CD4-positive, alpha-beta memory T cell (primary cell): ENCODE data around the gene LHFPL3. TPM values are rescaled to one million over a fixed set of nuclear protein-coding genes. Genes with fewer than 3 reads are reported as not detected.

Experiments used
- CTCF ChIA-PET: fragments of 350-600 bp; sonication (Branson Sonifier 250); formaldehyde crosslinking; loops from one replicate; lab custom pipeline; 2021; ENCODE audit warnings: inconsistent platforms; ENCODE audit not compliant: partially characterized antibody; lab: Charles Lee
- POLR2A ChIA-PET: fragments of 350-600 bp; sonication (Branson Sonifier 250); formaldehyde crosslinking; loops from one replicate; lab custom pipeline; 2021; ENCODE audit not compliant: partially characterized antibody; lab: Charles Lee
- DNase-seq, 5 donors: peaks; one replicate each; pipeline versions ENCODE4 v3.0.0 to v3.0.0-alpha.2; 2020 to 2022; ENCODE audit warnings: mixed read lengths in 1 of 5
- H3K27ac ChIP-seq: one replicate; pipeline ENCODE4 v1.7.0; 2013; ENCODE audit warnings: low read depth, low read length
- H3K27me3 ChIP-seq: 2 replicates; pipeline ENCODE4 v1.7.0; 2013; ENCODE audit warnings: mild to moderate bottlenecking, low read length, moderate library complexity; ENCODE audit not compliant: insufficient read depth
- H3K36me3 ChIP-seq: 2 replicates; pipeline ENCODE4 v1.7.0; 2013; ENCODE audit warnings: mild to moderate bottlenecking, low read length, moderate library complexity; ENCODE audit not compliant: insufficient read depth
- H3K4me1 ChIP-seq: 2 replicates; pipeline ENCODE4 v1.7.0; 2013; ENCODE audit warnings: mild to moderate bottlenecking, low read length, moderate library complexity; ENCODE audit not compliant: insufficient read depth
- H3K4me3 ChIP-seq, 2 donors: one replicate each; pipeline ENCODE4 v1.7.0; 2013; ENCODE audit warnings: low read length in 2 of 2, mild to moderate bottlenecking in 1 of 2
- H3K9me3 ChIP-seq, 2 donors: one replicate each; pipeline ENCODE4 v1.7.0; 2013; ENCODE audit warnings: low read length in 2 of 2, control low read depth in 1 of 2; ENCODE audit not compliant: control insufficient read depth in 1 of 2
- H3K27ac Mint-ChIP-seq, 7 donors: one replicate each; pipeline ENCODE4 v1.8.0; 2020 to 2021; ENCODE audit warnings: mixed read lengths in 7 of 7, mild to moderate bottlenecking in 6 of 7, inconsistent platforms in 3 of 7, moderate library complexity in 3 of 7
- H3K27me3 Mint-ChIP-seq, 2 donors: one replicate each; pipeline ENCODE4 v1.8.0; 2020 to 2021; ENCODE audit warnings: mixed read lengths in 2 of 2
- H3K36me3 Mint-ChIP-seq, 2 donors: one replicate each; pipeline ENCODE4 v1.8.0; 2020 to 2021; ENCODE audit warnings: mixed read lengths in 2 of 2, inconsistent platforms in 1 of 2, mild to moderate bottlenecking in 1 of 2
- H3K4me1 Mint-ChIP-seq, 4 donors: one replicate each; pipeline ENCODE4 v1.8.0; 2020 to 2021; ENCODE audit warnings: mixed read lengths in 4 of 4, mild to moderate bottlenecking in 1 of 4
- H3K4me3 Mint-ChIP-seq, 8 donors: one replicate each; pipeline ENCODE4 v1.8.0; 2020 to 2021; ENCODE audit warnings: mixed read lengths in 8 of 8, mild to moderate bottlenecking in 7 of 8, moderate library complexity in 6 of 8, inconsistent platforms in 3 of 8
- H3K9me3 Mint-ChIP-seq, 8 donors: one replicate each; pipeline ENCODE4 v1.8.0; 2020 to 2021; ENCODE audit warnings: mixed read lengths in 8 of 8, mild to moderate bottlenecking in 5 of 8, inconsistent platforms in 3 of 8, moderate library complexity in 1 of 8
- intact Hi-C: fragments of 100-400 bp; cut with micrococcal nuclease; formaldehyde crosslinking; loops from one replicate; pipeline ENCODE4 v1.15.1; 2023
- polyA plus RNA-seq, 2 donors: library from polyadenylated mRNA; unstranded; fragments of 300-500 nt; fragmentation: Illumina TruSeq; gene quantifications; one replicate each; pipeline ENCODE4 v1.2.3, GENCODE V29; 2021
- total RNA-seq, 2 experiments: library from RNA; stranded (reverse); gene quantifications; one replicate each; pipeline ENCODE4 v1.2.3, GENCODE V29; 2021

Gene LHFPL3
- total and polyA plus RNA-seq, 4 experiments from 2014 or later = not detected

DNA sequence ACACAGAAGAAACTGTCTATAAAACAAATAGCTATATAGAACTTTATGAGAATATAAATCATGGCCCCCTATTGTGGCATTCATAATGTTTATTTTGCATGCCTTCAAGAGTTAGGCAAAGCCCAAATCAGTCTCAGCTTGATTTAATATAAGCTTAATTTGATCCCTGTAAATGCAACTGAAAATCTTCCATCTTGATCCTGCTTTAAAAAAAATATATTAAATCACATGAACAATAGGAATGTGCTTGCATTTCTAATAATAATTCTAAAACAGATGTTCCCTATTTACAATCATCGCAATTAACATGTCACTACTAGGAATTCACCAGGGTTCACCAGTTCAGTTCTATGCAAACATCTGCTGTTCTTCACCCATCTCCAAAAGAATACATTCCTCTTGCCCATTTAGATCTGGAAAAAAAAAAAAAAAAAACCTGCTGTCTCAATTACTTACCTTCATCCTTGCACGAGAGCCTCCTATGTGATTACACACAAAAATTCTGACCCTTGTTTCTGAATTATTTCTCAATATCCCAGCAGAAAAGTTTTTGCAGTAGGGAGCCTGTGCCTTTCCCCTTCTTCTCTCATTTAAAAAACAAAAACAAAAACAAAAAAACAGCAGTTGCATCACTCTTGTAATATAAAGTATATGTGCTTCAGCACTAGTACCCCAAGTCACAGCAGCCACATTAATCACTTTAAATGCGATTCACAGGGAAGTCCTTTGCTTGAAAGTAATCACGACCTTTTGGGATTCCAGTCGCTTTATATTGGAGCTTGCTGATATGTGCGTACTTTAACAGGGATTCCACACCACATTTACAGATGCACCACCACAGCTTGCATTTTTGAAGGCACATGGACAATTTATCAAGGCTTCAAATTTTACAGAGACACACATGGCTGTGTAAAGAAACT, 490.8 kb downstream of the LHFPL3 start:
- Mint-ChIP-seq H3K36me3 (no peaks in the 10 kb centered on the region), H3K4me3 (no peak overlapping the region), H3K27me3 (peaks cover 0 to 3% of the 10 kb centered on the region in 2 donors), H3K4me1 (peaks cover 0 to 7% (median 2%) of the 10 kb centered on the region in 4 donors), H3K9me3 (no peaks in the 10 kb centered on the region), H3K27ac (no peak overlapping the region)
- H3K4me3 ChIP-seq = no peak overlapping the region
- no peak overlapping the region for H3K27ac ChIP-seq
- peaks cover 5% of the 10 kb centered on the region for H3K4me1 ChIP-seq
- intact Hi-C loops = no loop called here
- ChIA-PET POLR2A (no interaction called here), CTCF (no interaction called here)
- DNase-seq = no peak
- H3K9me3 ChIP-seq = no peaks in the 10 kb centered on the region
- H3K27me3 ChIP-seq = peaks cover 3% of the 10 kb centered on the region
- H3K36me3 ChIP-seq = no peaks in the 10 kb centered on the region

DNA sequence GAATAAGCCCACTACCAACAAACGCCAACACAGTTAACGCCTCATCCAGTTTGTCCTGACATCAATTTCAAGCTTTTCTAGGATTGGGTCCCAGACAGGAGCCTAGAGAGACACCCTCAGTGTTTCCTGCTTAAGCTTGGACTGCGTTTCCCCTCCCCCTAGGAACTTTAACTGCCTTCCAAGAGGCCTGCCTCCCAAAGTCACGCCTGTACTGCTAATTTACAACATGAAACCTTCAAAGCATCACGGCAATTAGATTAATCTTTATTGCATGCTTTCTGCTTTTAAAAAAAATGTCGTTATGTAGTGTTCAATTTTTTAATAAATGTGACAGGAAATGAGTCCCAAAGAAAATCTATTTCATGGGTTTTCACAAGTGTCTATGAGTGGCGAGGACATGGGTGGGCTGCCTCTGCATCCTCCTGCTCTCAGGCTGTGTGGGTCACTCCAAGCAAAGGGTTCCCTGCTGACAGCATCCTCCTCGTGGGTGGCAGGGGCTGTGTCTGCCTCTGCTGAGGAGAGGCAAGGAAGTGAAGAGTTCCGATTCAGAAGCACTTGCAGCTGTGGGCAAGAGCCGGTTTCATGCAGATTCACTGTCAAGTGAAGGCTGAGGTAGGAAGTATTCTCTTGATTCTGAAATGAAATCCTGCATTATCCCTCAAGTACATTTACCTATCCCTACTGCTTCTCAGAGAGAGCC, 492.6 kb downstream of the LHFPL3 start:
- DNase-seq = no peak
- no peaks in the 10 kb centered on the region for H3K36me3 Mint-ChIP-seq
- H3K9me3 Mint-ChIP-seq = no peaks in the 10 kb centered on the region
- peaks cover 0 to 3% of the 10 kb centered on the region in 2 donors for H3K27me3 Mint-ChIP-seq
- H3K4me3 Mint-ChIP-seq = no peak overlapping the region
- H3K27ac Mint-ChIP-seq = no peak overlapping the region
- Histone ChIP-seq H3K27me3 (peaks cover 3% of the 10 kb centered on the region), H3K9me3 (no peaks in the 10 kb centered on the region), H3K36me3 (no peaks in the 10 kb centered on the region), H3K27ac (no peak overlapping the region), H3K4me3 (no peak overlapping the region), H3K4me1 (peaks cover 5% of the 10 kb centered on the region)
- ChIA-PET CTCF (interaction anchor here (0.6 kb wide), 1 partner anchor 1403 kb away, joined by 4 read pairs; no protein-coding TSS in a partner anchor), POLR2A (no interaction called here)
- peaks cover 0 to 4% (median 2%) of the 10 kb centered on the region in 4 donors for H3K4me1 Mint-ChIP-seq
- intact Hi-C loops = no loop called here

DNA sequence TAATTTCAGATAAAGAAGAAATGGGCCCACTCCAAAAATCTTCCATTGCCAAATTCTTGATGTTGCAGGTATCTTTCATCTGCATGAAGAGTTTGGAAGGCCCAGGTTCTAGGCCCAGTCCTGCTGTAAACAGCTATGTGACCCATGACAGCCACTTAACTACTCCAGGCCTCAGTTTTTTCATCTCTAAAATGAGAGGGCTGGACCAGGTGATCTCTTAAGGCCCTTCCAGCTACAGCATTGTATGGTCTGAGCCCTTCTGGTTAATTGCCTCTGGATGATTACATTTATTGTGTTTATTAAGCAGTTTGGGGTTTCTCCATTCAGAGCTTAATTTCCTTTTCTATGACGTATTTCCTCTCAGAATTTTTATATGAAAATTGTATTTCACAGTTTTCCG, 494.8 kb downstream of the LHFPL3 start:
- H3K4me1 Mint-ChIP-seq = no peaks in the 10 kb centered on the region
- H3K4me3 Mint-ChIP-seq = no peak overlapping the region
- no peaks in the 10 kb centered on the region for H3K9me3 ChIP-seq
- H3K4me1 ChIP-seq = no peaks in the 10 kb centered on the region
- intact Hi-C loops = no loop called here
- no peaks in the 10 kb centered on the region for H3K27me3 Mint-ChIP-seq
- H3K27ac ChIP-seq = no peak overlapping the region
- H3K36me3 ChIP-seq = no peaks in the 10 kb centered on the region
- H3K27me3 ChIP-seq = no peaks in the 10 kb centered on the region
- ChIA-PET POLR2A (no interaction called here), CTCF (interaction anchor here (1.1 to 1.2 kb wide), 2 partner anchors 9 to 11 kb away, joined by 3 to 4 read pairs; no protein-coding TSS in a partner anchor)
- H3K4me3 ChIP-seq = no peak overlapping the region
- H3K9me3 Mint-ChIP-seq = no peaks in the 10 kb centered on the region
- H3K27ac Mint-ChIP-seq = no peak overlapping the region
- H3K36me3 Mint-ChIP-seq = no peaks in the 10 kb centered on the region
- DNase-seq = no peak

DNA sequence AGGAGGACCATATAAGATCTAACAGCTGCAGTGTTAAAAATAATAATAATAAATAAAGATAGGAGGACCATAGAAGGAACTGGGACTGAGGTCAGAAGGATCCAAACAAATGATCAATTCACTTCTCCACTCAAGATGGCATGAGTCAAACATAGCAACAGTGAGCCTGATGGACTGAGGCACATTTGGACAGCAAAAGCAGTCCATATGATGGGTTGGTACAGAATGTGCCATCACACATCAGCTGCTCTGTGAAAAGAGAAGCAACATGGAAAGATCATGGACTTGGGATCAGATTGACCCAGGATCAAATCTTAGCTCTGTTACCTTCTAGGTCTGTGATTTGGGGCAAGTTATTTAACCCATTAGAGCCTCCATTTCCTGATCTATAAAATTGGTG, 496.7 kb downstream of the LHFPL3 start:
- Mint-ChIP-seq H3K4me1 (no peaks in the 10 kb centered on the region), H3K27ac (no peak overlapping the region), H3K27me3 (no peaks in the 10 kb centered on the region), H3K36me3 (no peaks in the 10 kb centered on the region), H3K4me3 (no peak overlapping the region), H3K9me3 (peaks cover 0 to 2% (median 0%) of the 10 kb centered on the region in 8 donors)
- intact Hi-C loops = no loop called here
- Histone ChIP-seq H3K9me3 (no peaks in the 10 kb centered on the region), H3K27me3 (no peaks in the 10 kb centered on the region), H3K4me1 (no peaks in the 10 kb centered on the region), H3K27ac (no peak overlapping the region), H3K4me3 (no peak overlapping the region), H3K36me3 (no peaks in the 10 kb centered on the region)
- CTCF ChIA-PET = interaction anchor here (0.7 kb wide), 1 partner anchor 9 kb away, joined by 3 read pairs; no protein-coding TSS in a partner anchor
- DNase-seq = no peak
- POLR2A ChIA-PET = no interaction called here

DNA sequence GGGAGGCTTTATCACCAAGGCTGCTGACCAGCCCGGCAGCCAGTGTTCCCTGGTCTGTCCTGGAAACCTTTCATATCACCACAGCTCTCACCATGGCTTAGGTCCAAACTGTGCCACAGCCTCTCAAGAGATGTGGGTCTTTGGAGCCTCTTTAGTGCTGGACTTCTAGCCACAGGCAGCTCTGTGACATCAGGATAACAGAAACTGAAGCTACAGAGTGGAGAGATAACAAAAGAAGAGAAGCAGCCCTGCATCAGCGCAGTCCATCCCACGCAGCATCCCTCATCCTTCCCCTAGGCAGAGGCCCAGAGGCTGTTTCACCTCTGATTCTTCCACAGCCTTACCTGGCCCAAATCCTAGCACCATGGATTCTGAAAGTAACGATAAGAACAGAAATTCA, 497.7 kb downstream of the LHFPL3 start:
- CTCF ChIA-PET = interaction anchor here (1.2 kb wide), 1 partner anchor 18 kb away, joined by 3 read pairs; no protein-coding TSS in a partner anchor
- peaks cover 0 to 2% of the 10 kb centered on the region in 2 donors for H3K27me3 Mint-ChIP-seq
- POLR2A ChIA-PET = no interaction called here

DNA sequence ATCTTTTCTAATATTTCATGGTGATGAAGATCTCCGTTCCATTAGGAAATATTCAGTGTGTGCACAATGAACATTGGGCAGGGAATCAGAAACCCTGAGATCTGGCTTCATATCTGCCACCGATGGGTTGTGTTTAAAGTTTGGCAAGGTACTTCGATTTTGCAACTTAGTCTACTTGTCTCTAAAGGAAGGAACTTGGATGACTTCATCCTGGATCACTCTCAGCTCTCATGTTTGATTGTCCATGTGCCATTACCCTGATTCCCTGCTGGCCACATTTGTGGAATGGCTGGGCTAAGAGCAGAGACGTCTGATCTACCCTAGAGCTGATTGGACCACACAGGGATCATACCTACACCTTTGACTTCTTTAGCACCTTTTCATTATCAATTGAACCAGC, 508.6 kb downstream of the LHFPL3 start:
- Mint-ChIP-seq H3K27ac (no peak overlapping the region), H3K36me3 (no peaks in the 10 kb centered on the region), H3K27me3 (peaks cover 9 to 18% of the 10 kb centered on the region in 2 donors), H3K4me1 (no peaks in the 10 kb centered on the region), H3K9me3 (no peaks in the 10 kb centered on the region), H3K4me3 (no peak overlapping the region)
- ChIA-PET CTCF (interaction anchor here (1.8 kb wide), 1 partner anchor 11 kb away, joined by 8 read pairs; no protein-coding TSS in a partner anchor), POLR2A (no interaction called here)
- intact Hi-C loops = no loop called here
- no peak overlapping the region for H3K4me3 ChIP-seq
- no peak for DNase-seq
- no peaks in the 10 kb centered on the region for H3K27me3 ChIP-seq
- no peaks in the 10 kb centered on the region for H3K4me1 ChIP-seq
- H3K27ac ChIP-seq = no peak overlapping the region
- H3K9me3 ChIP-seq = no peaks in the 10 kb centered on the region
- H3K36me3 ChIP-seq = no peaks in the 10 kb centered on the region

More for the DNA sequence above, 497.7 kb downstream of the LHFPL3 start:
- H3K4me1 Mint-ChIP-seq = no peaks in the 10 kb centered on the region
- intact Hi-C loops = no loop called here
- DNase-seq = no peak
- no peaks in the 10 kb centered on the region for H3K27me3 ChIP-seq
- H3K4me3 Mint-ChIP-seq = no peak overlapping the region
- H3K9me3 Mint-ChIP-seq = peaks cover 0 to 2% (median 0%) of the 10 kb centered on the region in 8 donors
- H3K27ac Mint-ChIP-seq = no peak overlapping the region
- H3K36me3 ChIP-seq = no peaks in the 10 kb centered on the region
- H3K4me3 ChIP-seq = no peak overlapping the region
- no peaks in the 10 kb centered on the region for H3K36me3 Mint-ChIP-seq
- no peaks in the 10 kb centered on the region for H3K4me1 ChIP-seq
- no peak overlapping the region for H3K27ac ChIP-seq
- H3K9me3 ChIP-seq = no peaks in the 10 kb centered on the region
